Measurements from ENCODE around the gene PIBF1.
A peak's percentile ranks its signal among the peaks of the same experiment; 100 is the strongest.
"Not testable (repeated sequence)": the region's sequence is repeated elsewhere in the genome, so short reads cannot be mapped to it uniquely, and the experiment has no call there.

PIBF1 gene

DNA sequence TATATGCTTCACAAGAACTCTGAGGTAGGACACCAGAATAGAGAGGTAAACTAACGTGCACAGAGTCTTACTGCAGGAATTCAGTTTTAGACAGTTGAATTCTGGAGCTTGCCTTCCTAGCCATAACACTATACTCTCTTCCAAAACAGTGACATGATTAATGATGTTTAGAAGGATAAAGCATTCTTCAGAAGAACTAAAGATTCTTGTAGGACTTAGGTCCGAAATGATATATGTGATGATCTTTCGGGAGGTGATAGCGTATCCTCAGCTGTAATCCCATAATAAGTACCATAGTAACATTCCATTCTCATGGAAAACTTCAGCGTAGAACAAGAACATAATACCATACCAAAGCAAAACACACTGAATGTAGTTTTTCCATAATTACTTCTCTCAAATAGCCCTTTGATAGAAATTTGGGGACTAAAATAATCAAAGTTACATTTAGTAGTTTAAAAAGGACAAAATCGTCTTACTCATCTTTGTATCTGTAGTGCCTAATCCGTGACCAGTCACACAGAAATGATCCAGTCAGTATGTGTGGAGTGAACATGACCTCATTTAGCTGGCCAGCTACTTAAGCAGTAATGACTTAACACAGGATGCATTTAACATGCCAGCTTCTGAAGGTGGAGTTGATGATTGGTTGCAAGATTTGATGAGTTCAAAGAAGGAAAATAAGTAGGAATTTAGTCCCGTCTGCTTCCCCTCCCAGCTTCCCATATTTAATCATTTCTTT is 38.4 kb downstream of the PIBF1 start:
- DNase-seq (ENCODE audit: low read depth in 2 of 2): no peak

DNA sequence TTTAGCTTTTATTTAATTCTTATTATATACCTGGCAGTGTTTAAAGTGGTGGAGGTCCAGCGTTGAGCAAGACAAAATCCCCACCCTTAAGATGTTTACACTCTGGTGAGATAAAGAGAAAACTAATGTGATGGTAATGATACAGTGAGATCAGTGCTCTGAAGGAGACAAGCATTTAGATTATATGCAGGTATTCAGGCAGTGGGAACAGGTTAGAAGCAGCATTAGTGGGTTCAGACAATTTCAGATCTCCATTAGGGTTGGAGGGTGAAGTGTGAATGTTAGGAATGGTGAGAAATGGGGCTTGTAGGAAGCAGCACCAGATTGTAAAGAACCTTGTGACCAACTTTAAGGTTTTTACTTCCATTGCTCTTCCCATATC is 39.0 kb downstream of the PIBF1 start:
- no peak for DNase-seq (ENCODE audit: low read depth in 2 of 2)

DNA sequence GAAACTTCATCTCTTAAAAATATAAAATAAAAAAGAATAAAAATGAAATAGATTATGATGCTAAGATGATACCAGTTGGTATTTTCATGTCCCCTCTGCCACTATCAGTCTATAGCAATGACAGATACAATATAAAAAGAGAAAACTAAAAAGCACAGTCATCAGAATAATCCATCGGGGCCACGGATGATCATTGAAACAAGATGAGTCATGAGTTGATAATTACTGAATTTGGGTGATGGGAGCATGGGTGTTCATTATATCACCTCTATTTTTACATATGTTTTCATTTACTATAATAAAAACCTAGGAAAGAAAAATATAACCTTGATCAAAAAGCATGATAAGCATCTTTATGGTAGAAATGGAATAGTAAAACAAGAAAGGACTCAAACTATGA is 41.1 kb downstream of the PIBF1 start:
- DNase-seq (ENCODE audit: low read depth in 2 of 2): no peak

DNA sequence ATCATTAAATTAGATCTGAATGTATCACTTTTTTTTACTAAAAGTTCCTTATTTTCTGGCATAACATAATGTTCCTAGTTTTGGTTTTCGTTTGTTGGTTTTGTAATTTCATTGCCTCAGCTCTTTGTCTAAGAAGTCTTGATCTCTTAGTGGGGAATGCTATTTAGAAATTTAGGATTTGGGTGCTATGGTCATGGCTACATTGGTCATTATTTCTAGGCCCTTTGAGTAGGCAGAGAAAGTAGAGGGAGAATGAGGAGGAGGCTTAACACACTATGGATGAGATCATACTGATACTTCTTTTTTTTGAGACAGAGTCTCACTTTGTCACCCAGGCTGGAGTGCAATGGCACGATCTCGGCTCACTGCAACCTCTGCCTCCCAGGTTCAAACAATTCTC is 41.8 kb downstream of the PIBF1 start:
- DNase-seq (ENCODE audit: low read depth in 2 of 2): no peak

DNA sequence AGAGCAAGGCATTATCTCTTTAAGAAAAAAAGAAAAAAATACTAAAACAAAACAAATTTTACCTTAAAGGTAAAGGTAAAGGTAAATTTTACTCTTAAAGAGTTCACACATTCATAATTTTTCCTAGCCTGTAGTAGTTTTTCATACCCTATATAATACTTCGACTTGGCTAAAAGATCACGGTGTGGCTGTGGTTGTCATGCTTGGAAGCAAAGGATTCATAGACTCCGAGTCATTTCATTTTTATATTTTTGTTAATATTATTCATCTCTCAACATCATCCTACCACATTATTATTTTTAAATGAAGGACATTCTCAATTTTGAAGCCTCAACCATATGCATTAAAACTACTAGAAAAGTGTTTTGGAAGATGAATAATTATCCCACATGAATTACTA is 52.7 kb downstream of the PIBF1 start:
- DNase-seq (ENCODE audit: low read depth in 2 of 2): no peak

DNA sequence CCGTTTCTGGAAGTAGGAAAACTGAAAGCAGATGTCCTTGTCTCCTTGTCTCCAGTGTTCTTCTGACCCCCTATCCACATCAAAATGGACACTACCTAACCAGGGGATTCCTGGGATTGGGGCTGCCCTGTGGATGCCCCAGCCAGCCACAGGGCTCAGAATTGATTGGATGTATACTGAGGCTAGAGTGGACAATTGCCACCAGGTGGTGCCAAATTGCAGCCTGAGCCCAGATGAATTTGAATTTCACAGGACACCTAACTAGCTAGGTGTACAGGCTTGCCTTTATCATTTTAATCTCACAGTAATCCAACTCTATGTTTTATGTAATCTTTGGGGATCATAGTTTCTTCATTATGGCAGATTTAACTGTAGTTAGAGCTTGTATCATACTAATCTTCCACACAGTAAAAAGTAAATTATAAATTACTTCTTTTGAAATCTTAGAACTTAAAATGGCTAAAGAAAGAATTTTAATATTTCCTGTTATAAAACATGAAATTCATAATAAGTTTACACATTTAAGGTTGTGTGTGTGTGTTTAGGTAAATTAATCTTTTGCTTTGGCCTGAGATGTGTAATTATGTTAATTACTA is 58.0 kb downstream of the PIBF1 start:
- peak; percentile 8 to 10 for DNase-seq (ENCODE audit: low read depth in 2 of 2)

DNA sequence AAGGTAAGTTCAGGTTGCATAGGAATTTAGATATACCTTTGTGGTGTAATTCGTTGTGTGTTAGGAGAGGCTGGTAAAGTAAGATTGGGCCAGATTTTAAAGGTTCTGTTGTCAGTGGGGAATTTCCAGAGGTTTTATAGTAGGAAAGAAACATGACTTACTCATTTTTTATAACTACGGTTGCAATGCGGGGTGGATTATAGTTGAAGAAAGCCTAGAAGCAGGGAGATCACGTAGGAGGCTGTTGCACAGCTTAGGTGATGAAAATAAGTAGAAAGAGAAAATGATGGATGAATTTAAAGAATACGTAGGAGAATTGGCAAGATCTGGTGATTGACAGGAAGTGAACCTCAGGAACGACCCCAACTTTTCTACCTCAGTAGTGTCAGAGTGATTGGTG is 61.1 kb downstream of the PIBF1 start:
- no peak for DNase-seq (ENCODE audit: low read depth in 2 of 2)

DNA sequence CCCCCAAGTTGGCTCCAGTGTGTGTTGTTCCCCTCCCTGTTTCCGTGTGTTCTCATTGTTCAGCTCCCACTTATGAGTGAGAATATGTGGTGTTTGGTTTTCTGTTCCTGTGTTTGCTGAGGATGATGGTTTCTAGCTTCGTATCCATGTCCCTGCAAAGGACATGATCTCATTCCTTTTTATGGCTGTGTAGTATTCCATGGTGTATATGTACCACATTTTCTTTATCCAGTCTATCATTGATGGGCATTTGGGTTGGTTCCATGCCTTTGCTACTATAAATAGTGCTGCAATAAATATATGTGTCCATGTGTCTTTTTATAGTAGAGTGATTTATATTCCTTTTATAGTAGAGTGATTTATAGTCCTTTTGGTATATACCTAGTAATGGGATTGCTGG is 63.2 kb downstream of the PIBF1 start:
- DNase-seq (ENCODE audit: low read depth in 2 of 2): not testable (repeated sequence)

DNA sequence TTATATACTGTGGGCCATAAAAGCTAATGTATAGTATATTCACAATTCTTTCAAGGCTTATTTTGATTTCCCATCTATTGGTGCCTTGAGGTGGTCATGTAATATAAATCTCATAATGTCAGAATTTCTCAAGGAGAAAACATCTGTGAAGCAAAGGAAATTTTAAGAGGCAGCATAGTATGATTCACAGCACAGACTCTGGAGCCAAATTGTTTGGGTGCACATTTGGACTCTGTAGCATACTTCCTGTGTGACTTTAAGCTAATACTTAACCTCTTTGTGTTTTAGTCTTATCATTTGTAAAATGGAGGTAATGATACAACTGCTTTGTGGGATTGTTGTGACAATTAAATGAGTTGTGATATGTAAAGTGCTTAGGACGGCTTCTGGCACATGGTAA is 67.6 kb downstream of the PIBF1 start:
- no peak for DNase-seq (ENCODE audit: low read depth in 2 of 2)

DNA sequence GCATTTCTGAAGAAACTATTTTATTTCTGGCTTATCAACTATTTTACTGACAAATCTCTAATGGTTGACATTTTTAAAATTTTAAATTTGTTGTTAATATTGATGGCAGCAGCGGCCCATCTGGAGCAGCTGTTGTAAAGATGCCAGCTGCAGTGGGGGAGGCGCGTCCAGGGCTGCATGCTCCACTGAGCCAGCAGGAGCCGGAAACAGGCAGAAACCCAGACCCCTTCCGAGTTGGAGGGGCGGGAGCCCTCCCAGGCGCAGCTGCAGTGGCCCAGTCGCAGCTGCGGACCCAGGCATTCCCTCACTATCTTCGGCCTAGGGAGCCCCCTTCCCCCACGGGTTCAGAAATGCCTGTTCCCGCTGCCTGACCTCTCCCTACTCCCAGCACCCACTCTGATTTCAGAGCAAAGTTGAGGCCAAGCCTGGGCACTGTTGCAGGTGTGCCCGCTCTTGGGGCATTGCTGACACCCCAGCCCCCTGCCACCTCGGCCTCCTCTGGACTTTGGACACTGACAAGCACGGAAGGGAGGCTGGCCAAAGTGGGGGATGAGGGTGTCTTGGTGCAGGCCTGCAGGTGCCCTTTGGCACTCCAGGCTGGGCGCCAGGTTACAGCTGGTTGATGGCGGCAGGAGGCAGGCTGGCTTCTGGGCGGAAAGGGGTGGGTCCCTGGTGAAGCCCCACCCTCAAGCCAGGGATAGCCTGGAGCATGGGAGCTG is 69.2 kb downstream of the PIBF1 start:
- no peak for DNase-seq (ENCODE audit: low read depth in 2 of 2)

DNA sequence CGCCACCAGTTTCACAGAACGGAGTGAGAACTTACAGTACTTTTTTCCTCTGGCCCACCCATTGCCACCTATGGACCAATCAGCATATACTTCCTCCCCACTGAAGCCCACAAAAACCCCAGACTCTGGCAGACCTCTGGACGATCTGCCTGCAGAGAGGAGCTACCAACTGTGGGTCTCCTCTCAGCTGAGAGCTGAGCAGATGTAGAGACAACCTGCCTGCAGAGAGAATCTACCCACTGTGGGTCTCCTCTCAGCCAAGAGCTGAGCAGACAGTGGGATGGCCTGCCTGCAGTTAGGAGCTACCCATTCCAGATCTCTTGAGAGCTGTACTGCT is 69.7 kb downstream of the PIBF1 start:
- DNase-seq (ENCODE audit: low read depth in 2 of 2): no peak

DNA sequence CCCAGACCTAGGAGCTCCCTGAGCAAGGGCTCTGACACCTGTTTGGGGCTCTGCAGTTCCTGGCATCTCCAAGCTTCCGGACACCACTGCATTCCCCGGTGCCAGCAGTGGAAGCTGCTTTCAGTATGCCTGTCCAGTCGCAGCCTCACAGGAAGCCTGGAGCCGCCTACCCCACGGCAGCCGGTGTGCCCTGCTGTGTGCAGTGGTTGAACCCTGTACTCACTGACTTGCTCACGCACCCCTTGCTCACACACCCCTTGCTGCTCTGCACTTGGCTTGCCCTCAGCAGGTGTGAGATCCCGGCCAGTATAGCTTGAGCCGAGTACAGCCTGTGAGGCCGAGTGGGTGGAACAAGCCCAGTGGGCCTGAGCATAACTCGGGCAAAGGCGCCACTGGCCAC is 70.3 kb downstream of the PIBF1 start:
- no peak for DNase-seq (ENCODE audit: low read depth in 2 of 2)

DNA sequence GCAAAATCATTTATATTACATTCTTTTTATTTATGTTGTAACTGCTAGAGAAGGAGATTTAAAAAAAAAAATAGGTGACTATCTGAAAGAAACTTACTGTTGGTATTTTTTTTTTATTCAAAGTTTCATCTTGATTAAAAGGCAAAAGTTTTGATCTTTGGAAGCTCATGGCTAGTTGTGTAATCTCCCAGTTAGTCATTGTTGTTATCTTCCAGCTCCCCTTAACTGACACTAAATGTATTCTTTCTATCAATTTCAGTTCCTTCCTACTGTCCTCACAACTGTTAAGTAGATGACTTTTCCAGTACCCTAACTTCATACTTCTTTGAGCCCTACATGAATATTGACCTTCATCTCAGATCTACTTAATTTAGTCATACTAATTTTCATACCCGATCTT is 71.1 kb downstream of the PIBF1 start:
- no peak for DNase-seq (ENCODE audit: low read depth in 2 of 2)

DNA sequence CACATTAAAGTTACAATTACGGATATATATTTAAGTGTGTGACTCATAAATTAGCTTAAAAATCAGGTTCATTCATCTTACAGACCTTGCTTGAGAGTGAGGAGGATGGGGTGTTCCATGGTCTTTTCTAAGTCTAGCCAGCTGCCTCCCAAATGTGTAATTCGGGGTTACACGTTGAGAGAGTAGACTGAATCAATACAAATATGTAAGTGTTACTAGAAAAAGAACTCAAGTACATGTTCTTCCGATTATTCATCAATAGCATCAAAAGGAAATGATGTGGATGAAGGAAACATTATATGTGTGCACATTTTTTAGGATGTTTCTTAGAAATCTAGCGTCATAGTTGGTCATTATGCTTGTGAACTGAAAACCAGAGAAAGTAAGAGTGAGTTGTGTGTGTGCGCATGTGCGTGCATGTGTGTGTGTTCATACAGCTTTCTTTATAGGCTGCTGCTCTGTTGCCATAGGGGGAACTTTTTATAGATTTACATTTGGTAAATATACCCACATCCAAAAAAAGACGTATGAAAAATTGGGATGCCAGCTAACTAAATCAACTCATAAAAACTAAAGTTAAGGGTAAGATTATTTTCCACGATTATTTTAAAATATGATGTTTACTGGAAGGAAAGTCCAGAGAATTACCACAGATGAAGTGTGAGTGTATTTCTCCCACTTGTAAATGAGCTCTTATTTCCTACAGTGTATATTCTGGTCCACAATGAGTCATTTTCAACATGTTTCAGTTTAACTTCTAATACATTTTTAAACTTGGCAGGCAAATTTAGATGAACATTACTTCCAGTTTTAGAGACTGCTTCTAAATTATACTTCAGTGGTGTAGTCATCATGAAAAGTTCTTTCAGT is 82.4 kb downstream of the PIBF1 start:
- DNase-seq (ENCODE audit: low read depth in 2 of 2): no peak

DNA sequence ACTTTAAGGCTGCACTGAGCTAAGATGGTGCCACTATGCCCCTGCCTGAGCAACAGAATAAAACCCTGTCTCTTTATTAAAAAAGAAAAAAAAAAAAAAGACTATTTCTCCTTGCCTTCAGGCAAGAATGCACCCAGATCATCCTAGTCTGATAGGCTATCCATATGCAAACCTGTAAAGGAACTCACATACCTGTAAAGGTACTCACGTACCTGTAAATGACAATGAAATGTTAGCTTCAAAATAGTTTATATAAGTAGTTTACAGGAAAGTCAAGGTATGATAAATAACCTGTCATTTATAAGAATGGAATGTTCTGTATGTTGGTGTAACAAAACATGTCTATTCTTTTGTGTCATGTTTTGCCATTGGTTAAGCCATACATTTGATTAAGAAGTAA is 86.3 kb downstream of the PIBF1 start:
- DNase-seq (ENCODE audit: low read depth in 2 of 2): no peak

DNA sequence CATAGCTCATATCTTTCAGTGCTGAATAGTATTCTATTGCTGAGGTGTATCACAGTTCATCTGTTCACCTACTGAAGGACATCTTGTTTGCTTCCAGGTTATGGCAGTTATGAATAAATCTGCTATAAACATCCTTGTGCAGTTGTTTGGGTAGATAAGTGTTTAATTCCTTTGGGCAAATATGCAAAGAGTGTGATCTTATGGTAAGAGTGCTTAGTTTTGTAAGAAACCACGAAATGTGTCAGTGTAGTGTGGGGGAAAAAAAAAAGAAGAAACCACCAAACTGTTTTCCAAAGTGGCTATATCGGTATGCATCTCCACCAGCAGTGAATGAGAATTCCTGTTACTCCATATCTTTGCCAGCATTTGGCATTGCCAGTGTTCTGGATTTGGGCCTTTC is 93.3 kb downstream of the PIBF1 start:
- DNase-seq (ENCODE audit: low read depth in 2 of 2): no peak

DNA sequence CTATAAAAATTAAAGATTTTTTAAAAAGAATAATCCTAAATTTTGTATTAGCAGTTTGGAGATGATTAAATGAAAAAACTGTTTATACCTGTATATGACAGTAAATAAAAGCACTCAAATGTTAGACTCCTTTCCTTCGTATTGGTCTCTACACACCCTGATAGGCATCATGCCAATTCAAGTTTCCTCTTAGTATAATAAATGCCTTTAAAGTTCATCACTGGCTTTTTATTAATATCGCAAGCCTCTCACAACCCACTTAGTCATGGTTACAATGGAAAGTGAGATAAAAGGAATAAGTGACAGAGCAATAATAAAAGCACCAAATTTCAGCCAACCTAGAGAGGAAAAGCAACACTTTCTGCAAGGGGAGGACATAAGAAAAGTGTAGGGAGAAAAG is 102.2 kb downstream of the PIBF1 start:
- DNase-seq (ENCODE audit: low read depth in 2 of 2): no peak

DNA sequence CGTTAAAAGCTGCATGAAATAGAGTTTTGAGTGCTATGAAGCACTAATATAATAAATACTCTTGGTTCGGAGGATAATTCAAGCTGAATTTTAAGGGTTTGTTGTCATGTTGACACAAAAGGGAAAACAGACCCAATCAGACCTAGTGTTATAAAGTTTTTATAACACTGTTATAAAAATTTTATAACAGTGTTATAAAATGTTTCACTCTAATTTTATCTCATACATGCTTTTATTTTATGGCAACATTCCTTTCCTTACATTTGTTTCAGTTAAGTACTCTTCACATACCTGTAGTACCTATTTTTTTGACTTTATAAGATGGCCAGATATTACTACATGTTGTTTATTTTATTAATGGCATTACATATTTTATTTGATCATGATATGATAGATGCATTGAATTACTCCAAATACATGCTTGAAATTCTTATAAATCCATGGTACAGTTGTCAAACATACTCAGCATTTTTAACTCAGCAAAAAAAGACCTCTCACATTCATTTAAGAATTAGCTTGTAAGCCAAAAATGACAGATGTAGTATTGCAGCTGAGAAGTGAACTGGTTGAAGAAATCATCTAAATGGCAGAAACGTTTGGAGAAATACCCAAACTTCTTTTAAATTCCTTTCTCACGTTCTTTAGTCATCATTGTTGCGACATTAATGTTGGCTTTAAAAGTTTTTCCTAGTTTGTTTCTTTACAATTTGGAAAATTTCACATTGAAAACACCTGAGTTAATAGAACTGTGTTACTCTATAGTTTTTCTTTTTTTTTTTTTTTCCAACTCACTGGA is 104.5 kb downstream of the PIBF1 start:
- no peak for DNase-seq (ENCODE audit: low read depth in 2 of 2)

DNA sequence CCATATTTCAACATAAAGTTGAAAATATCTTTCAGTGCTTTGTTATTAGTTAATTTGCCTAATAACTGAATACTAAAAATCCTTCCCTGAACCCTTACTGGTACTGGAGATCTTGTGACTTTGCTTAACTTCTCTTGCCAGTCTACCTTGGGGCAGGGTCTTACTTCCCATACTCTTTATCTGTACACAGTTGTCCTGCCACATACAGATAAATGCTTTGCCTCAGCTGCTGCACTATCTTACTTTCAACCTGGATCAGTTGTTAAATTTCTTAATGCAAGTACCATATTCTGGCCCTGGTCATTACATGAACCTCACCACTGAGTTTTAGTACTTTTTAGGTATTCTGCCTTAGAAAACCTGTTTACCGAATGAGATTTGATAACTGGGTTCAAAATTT is 107.6 kb downstream of the PIBF1 start:
- DNase-seq (ENCODE audit: low read depth in 2 of 2): no peak

DNA sequence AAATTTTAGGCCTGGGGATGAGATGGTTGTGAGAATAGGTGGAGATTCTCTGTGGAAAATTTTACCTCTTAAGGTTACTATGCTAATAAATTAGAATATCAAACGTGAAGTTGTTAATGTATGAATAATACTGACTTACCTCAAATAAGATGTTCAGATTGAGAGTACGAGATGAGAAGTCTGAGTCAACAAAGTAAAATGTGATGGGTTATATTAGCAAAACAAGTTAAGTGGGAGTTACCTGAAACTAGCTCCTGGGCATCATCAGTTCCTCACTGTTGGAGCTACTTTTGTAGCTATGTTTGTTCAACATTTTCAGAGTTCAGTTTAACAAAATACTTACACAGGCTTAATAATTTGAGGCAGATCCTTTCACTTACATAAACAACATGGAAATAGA is 108.6 kb downstream of the PIBF1 start:
- no peak for DNase-seq (ENCODE audit: low read depth in 2 of 2)

DNA sequence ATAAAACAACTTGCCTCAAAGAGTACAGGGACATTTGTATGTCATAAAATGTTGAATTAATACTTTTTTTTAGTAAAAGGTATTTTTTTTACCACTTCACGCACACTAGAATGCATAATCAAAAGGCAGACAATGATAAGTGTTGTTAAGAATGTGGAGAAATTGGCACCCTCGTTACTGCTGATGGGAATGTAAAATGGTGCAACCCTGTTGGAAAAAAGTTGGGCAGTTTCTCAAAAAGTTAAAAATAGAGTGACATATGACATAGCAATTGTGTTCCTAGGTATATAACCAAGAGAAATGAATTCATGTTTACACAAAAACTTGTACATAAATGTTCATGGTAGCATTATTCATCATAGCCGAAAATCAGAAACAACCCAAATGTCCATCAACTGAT is 109.5 kb downstream of the PIBF1 start:
- DNase-seq (ENCODE audit: low read depth in 2 of 2): no peak

DNA sequence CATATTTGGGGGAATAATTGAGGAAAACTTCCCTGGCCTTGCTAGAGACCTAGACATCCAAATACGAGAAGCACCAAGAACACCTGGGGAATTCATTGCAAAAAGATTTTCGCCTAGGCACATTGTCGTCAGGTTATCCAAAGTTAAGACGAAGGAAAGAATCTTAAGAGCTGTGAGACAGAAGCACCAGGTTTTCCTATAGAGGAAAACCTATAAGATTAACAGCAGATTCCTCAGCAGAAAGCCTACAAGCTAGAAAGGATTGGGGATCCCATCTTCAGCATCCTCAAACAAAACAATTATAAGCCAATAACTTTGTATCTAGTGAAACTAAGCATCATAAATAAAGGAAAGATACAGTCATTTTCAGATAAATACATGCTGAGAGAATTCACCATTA is 114.9 kb downstream of the PIBF1 start:
- no peak for DNase-seq (ENCODE audit: low read depth in 2 of 2)
